Epidermal melanocyte (primary cell): ENCODE data around the gene WDR37.

ENCODE experiments used
- DNase-seq: peaks from one replicate; pipeline ENCODE4 v3.0.0; 2011; ENCODE audit warnings: low spot score; ENCODE audit not compliant: insufficient read length

The WDR37 gene

DNA sequence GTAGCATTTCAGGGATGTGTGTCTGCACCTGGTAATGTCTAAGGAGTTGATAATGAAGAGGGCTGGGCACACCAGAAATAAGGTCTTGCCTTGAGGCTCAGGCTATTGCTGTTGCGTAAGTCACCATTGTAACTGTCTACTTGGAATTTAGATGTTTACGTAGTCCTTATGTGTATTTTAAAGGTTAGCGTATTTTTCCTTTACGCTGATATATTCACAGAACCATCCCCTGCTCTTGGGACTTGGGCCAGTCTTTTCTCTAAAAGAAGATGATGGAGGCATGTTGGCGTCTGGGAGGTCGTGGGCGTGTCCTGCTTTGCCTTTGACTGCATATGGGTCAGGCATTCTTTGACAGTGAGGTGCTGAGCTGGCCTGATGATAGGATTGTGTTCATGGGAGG lies 14.7 kb downstream of the WDR37 start:
- DNase-seq, result no peak

DNA sequence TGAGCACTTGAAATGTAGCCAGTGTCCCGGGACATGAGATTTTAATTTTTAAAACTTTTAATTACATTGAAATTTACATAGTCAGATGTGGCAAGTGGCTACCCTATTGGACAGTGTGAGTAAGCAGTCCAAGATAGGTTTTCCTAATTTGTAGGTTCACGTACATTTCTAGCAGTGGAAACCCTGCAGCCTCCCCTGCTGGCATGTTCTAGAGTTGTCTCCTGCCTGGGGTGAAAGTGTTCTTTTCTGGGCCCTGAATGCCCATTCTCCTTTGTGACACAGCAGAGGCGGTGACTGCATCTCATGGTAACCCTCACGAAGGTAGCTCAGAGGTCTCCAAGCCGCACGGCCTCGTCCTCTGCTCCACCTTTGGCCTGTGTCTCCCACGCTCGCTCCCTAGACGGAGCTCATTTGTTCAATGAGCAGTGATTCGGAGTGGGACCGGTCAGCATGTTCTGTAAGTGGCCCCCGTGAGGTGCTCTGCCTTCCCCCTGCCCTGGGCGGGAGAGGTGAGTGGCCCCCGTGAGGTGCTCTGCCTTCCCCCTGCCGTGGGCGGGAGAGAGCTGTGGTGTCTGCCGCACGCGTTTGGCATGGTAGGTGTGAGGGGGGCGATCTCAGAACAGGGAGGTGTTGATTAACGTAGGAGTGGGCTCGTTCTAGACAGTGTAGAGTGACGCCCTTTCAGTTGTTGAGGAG lies 18.0 kb downstream of the WDR37 start:
- DNase-seq, result no peak

DNA sequence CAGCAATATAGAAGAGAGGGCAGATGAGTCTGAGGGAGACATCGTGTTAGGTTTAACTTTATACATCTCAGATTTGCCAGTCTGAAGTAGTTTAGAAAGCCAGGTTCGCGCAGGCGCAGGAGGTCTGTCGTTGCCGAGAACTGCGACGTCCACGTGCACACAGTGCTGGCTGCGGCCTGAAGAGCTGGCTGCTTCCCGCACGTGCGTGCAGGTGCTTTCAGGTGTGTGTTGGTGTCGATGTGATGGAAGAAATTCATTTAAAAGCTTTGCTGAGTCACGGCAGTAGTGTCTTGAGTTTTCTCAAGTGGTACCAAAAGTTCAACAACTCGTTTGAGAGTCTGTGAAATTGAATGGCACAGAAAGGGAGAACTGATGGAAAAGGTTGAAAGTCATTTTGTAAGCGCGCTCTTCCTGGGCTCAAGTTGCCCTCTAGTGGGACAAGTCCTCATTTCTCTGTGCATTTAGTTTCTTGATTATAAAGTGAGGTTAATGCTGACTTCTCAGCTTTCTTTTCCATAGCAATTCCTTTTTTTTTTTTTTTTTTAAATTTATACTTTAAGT lies 18.6 kb downstream of the WDR37 start:
- no peak for DNase-seq

DNA sequence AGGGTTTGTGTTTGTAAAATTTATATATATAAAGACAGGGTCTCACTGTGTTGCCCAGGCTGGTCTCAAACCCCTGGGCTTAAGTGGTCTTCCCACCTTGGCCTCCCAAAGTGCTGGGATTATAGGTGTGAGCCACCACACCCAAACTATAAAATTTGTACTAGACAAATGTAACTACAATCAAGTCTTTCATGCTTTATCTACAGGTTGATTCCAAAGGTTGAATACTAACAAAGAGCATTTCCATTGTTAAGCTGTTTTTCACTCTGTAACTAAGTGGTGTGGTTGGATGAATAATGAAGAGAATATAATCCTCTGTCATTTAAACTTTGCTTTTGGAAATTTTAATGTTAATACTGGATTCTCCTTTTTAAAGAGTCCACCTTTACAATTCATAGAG lies 22.5 kb downstream of the WDR37 start:
- DNase-seq, result no peak

DNA sequence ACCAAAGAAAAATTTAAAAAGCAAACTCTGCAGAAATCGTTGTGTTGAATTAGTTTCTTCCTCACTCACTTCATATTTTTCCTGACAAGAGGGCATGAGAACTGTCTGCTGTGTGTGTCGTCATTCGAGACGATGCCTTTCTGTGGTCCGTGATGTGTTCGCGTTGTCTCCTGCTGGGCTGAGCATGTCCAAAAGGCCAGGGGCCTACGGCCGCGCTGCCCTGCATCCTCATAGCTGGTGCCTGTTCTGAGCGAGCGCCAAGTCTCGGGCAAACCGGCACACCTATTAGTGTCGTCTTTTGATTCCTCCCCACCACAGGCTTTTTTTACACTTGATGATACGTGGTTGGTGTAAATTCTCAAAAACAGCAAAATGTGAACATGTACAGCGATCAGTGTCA lies 27.4 kb downstream of the WDR37 start:
- DNase-seq, result no peak

DNA sequence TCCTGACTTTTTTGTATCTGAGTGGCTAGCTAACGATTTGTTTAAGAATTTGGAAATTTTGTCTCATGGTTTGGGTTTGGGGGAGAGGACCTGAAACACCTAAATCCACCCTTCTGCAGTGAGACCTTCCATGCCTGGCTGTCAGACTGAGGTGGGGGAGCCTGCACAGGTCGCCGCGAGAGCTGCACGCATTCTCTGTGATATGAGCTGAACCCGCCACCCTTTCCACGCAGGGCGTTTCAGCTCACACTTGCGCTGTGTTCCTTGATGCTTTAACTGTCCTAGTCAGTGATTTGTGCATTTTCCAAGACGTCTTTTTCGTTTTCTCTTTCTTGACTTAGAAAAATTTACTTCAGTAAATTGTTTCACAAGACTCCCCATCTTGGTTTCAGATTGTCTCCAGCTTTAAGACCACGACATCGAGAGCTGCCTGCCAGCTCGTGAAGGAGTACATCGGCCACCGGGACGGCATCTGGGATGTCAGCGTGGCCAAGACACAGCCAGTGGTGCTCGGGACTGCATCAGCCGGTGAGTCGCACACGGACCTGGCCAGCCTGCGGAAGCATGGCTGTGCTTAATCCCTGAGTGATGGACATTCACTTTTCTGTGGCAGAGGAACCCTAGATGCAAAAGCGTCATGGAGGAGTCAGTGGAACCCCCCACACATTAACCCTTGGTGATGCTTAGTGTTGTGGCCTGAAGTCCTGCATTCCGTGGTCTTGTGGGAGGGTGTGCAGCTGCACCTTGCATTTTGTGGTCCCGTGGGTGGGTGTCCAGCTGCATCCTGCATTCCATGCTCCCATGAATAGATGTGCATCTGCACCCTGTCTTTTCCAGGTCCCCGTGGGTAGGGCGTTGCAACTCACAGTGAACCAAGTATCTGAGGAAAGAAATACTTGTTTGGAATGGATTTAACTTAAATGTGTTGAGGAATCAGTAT lies 28.1 kb downstream of the WDR37 start:
- no peak for DNase-seq

DNA sequence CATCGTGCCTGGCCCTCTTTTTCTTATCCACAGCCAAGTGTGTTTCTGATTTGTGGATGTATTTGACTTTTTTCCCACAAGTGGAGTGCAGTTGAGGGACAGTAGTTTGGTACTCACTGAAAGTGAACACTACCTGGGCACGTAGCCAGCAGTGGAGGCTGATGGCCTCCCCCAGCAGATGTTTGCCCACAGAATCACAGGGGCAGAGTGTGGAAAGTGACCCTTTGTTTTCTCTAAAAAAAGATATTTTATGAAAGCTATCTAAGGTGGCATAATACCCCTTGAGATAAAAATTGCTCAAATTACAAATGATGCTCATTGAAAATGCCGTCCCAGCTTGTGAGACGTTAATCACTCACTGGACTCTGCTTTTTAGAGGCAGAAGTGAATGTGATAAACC lies 29.1 kb downstream of the WDR37 start:
- no peak for DNase-seq

DNA sequence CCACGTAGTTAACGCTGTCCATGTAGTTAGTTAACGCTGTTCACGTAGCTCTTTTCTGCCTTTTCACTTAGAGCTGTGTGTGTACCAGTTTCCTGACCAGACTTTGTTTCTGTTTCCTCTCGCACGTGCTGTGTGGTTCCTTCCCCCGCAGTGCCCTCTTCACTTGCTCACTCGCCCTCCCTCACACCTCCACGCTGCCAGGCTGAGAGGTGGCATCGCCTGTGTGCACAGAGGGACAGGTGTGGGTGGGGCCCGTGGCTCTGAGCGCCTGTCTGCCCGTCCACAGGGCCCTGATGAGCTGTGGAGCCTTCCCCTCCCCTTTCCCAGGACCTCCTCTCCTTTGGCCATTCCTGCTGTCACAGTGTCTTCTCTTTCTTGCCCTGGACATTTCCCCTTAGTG lies 30.6 kb downstream of the WDR37 start:
- DNase-seq, result no peak

DNA sequence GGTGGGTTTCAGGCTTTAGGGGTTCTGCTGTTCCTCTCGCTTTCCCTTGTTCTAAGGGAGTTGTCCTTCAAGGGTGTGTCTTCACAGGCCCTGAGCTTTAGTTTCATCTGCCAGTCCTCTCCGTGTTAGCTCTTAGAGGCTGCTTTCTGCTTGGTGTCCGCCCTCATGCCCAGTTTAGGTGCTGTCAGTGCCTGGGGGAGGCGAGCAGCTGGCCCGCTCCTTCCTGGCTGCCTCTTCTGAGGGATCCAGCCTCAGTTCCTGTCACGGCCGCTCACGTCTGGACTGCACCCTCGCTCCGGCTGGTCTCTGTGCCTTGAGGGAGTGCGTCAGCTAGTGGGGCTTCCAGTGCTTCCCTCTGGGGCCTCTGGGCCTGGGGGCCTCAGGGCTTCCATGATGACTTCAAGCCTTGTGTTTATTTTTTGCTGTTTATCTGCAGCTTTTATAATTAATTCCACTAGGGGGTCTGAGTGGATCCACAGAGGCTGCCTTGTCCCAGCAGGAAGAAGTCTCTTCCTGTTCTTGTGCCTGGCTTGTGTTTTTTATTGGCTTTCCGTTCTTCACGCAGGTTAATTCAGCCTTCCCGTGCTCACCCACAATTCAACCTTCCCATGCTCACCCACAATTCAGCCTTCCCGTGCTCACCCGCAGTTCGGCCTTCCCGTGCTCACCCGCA lies 33.0 kb downstream of the WDR37 start:
- DNase-seq, result peak; percentile 53

DNA sequence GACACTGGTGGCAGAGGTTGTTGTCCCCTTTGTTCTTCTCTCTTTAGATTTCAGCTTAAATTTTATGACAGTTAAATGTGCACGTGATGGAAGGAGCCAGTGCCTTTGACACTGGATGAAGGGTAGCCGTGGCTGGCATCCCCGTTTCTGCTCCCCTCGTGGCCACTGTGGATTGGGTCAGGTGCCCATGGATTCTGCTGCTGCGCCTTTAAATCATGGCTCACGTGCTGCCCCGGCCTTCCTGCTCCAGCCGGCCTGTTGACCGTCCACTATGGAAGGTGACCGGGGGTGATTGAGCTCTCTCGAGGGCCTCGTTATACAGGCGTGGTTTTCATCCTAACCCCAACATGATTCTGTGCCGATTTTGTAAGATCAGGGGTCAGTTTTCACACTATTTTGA lies 34.5 kb downstream of the WDR37 start:
- DNase-seq, result no peak

DNA sequence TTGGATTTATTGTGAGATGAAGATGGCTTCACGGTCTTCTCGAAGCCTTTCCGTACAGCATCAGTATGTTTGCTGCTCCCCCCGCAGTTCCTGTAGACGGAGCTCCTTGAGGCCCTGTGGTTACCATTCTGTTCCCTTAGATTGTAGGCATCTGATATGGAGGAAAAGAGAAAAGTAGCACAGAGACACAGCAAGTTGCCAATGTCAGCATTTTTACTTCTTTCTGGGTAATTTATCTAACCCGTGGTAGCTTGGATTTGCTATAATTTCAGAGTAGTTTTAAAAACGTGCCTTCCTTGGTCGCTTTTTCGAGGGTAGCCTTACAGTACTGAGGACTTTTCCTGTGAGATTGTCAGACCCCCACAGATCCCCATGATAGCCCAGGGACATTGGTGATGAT lies 37.5 kb downstream of the WDR37 start:
- no peak for DNase-seq

DNA sequence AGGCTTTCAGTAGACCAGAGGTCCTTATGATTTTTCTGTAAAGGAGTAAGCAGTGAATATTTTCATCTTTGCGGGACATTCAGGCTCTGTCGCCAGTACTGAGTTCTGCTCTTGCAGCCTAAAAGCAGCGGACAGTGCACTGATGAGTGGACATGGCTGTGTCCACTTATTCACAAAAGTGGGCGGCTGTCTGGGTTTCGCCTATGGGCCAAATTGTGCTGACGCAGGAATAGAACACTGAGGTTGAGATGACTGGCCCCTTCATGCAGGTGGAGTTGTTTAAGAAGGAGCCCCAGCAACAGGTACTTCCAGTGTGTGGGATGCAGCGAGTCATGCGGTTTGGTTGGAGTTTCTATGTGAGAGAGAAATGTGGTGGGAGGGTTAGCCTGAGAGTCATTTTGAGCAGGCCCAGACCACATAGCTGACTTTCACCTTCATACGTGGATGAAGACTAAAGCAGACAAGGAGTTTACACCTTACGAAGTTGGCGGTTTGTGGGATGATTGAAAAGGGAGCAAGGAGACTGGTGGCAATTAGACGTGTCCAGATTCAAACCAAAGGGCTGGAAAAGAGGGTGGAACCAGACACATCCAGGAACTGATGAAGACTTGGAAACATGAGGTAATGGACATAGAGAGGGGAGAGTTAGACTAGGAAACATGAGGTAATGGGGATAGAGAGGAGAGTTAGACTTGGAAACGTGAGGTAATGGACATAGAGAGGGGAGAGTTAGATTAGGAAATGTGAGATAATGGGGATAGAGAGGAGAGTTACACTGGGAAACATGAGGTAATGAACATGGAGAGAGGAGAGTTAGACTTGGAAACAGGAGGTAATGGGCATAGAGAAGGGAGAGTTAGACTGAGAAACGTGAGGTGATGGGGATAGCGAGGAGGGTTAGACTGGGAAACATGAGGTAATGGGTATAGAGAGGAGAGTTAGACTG lies 38.2 kb downstream of the WDR37 start:
- DNase-seq, result no peak

DNA sequence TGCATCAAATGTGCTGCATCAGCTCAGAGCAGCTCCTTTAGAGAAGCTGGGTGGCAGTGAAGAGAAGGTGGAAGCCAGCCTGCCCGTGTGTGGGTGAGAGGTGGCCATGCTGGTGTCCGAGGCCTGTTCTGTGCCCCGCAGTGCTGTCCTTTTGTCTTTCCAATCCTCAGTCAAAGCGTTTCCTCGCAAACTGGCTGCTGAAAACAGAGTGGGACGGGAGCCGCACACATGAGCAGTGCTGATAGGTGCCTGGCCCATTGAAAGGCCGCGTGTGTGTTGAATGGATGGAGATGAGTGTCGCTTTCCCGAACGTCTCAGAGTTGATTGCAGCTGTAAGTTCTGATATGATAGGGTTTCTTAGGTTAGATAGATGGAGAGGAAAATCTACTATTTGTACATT lies 39.3 kb downstream of the WDR37 start:
- DNase-seq, result no peak

DNA sequence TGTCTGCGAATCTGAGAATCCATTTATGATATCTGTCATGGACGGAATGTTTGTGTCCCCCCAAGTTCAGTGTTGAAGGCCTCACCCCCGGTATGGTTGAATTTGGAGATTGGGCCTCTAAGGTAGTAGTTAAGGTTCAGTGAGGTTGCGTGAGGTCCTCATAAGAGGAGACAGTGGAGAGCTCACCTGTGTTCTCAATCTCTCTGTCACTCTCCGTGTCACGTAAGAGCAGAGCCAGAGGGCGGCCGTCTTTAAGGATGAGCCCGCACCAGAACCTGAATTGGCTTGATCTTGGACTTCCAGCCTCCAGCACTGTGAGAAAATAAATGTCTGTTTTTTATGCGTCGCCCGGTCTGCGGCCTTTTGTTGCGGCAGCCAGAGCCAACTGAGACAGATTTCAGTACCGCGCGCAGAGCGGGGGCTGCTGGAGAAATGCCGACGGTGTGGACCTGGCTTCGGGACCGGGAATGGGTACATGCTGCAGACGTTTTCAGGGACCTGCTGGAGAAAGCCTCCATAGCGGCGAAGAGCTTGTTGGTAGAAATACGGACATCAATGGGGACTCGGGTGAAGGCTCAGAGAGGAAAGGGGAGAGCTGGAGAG lies 40.2 kb downstream of the WDR37 start:
- no peak for DNase-seq

DNA sequence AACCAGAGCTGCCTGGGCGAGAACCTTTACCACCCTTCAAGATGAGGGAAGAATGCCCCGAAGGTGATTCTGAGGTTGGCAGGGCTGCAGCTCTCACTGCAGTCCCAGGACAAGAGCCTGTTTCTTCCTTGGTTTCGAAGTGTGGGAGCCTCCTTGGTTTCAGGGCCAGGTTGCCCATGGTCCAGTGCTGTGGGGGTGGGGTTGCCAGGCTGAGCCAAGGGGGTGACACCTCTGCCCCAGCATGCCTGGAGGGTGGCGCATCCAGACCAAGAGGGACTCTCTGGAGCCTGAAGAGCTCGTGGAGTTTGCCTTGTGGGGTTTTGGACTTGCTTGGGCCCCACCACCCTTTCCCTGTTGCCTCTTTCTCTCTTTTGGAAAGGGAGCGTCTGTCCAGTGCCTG lies 41.3 kb downstream of the WDR37 start:
- DNase-seq, result no peak

DNA sequence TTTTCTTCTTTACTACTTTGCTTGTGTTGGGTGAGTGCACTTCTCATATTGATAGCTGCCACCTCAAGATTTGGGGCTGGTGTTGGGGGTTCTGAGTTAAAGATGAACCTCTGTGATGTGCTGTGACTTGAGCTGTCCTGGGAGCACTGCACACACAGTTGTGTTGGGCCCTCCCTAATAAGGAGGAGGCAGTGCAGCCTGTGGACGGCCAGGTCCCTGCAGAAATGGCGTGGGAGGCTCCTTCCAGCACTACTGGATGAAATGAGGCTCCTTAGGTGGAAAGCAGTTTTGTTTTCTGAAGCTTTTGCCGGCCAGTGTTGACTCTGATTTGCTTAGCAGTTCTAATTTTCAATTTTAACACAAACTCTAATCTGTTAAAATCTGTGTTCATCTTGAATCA lies 44.0 kb downstream of the WDR37 start:
- DNase-seq, result no peak

DNA sequence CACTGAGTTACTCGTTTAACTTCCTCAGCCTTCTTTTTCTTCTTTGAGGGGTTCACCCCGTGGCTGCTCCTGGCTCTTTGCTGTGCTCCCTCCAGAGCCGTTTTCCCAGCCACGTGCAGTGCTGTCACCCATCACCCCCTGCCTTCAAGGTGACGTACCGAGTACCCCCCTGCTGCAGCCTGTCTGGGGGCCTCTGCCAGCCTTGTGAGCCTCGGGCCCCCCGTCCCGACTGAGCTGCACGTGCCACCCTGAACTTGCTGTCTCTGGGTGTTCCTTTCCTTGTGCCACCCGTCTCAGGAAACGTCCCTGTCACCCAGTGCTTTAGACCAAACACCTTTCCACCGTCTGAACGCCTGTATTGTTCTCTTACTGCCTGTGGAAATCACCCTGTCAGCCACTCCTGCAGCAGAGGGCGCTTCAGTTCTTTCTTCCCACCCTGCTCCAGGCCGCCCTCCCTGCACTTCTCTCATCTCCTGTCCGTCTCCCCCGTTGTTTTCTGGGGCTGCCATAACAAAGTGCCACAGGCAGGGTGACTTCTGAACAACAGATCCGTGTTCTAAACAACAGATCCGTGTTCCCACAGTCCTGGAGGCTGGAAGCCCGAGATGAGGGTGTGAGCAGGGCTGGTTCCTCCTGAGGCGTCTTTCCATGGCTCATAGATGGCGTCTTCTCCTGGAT lies 44.6 kb downstream of the WDR37 start:
- no peak for DNase-seq

DNA sequence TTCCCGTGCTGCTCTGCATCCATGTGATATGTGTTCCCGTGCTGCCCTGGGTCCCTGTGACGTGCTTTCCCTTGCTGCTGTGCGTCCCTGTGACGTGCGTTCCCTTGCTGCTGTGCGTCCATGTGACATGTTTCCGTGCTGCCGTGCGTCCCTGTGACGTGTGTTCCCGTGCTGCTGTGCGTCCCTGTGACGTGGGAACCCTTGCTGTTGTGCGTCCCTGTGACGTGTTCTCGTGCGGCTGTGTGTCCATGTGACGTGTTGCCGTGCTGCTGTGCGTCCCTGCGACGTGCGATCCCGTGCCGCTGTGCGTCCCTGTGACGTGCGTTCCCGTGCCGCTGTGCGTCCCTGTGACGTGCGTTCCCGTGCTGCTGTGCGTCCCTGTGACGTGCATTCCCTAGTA lies 45.8 kb downstream of the WDR37 start:
- no peak for DNase-seq

DNA sequence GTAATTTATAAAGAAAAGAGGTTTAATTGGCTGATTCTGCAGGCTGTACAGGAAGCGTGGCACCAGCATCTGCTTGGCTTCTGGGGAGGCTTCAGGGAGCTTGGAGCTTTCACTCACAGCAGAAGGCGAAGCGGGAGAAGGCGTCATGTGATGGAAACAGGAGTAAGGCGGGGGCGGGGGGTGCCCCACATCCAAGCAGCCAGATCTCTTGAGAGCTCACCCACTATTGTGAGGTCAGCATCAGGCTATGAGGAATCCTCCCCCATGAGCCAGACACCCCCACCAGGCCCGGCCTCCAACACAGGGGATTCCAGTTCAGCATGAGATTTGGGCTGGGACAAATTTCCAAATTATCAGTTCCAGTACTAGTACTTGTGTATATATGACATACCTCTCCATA lies 46.2 kb downstream of the WDR37 start:
- DNase-seq, result no peak

DNA sequence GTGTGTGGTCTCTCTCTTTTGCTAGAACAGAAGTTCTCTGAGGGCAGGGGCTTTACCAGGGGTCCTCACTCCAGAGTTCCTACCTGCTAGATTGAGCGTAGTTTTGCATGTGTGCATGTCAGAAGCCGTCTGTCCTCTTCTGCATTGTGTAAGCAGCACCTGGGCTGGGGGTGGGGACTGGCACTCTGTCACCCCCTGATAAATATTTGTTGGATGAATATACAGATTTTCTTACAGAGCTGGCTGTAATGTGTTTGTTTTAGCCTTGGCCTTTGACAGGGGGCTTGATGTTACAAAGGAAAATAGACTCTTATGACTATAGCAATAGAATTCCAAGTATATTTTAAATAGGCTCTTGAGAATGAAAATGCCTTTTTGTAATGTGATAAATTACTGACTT lies 46.6 kb downstream of the WDR37 start:
- DNase-seq, result no peak
